Spleen (tissue), 11 donors: ENCODE measurements around the gene KRTAP21-3. TPM values are rescaled to one million over a fixed set of nuclear protein-coding genes. Genes with fewer than 3 reads are reported as not detected.

Source experiments
- DNase-seq: peaks from one replicate; pipeline ENCODE4 v3.0.0-alpha.2; 2020
- H3K27ac ChIP-seq, 8 donors: fragments of 200-600 bp; sonication (generic) in 7 of 8; 1 replicate in 4 of 8; 2 replicates in 4 of 8; pipeline versions ENCODE4 v1.5.0 to v1.8.0; 2016 to 2021; ENCODE audit warnings: inconsistent platforms in 4 of 8, mild to moderate bottlenecking in 4 of 8, moderate library complexity in 1 of 8
- H3K27me3 ChIP-seq, 7 donors: fragments of 200-600 bp; sonication (generic) in 6 of 7; replicated peaks in 1 of 7; 1 replicate in 4 of 7; 2 replicates in 3 of 7; pipeline versions ENCODE4 v1.5.0 to v1.8.0; 2016 to 2021; ENCODE audit warnings: inconsistent platforms in 3 of 7, mild to moderate bottlenecking in 1 of 7
- H3K36me3 ChIP-seq, 6 donors: fragments of 200-600 bp; sonication (generic) in 5 of 6; 1 replicate in 4 of 6; 2 replicates in 2 of 6; pipeline versions ENCODE4 v1.5.0 to v1.8.0; 2016 to 2021; ENCODE audit warnings: inconsistent platforms in 2 of 6
- H3K4me1 ChIP-seq, 6 donors: fragments of 200-600 bp; sonication (generic) in 5 of 6; 1 replicate in 3 of 6; 2 replicates in 3 of 6; pipeline versions ENCODE4 v1.5.0 to v1.8.0; 2016 to 2021; ENCODE audit warnings: inconsistent platforms in 3 of 6
- H3K4me3 ChIP-seq, 8 donors: fragments of 200-600 bp; sonication (generic) in 7 of 8; 1 replicate in 4 of 8; 2 replicates in 4 of 8; pipeline versions ENCODE4 v1.5.0 to v1.8.0; 2016 to 2021; ENCODE audit warnings: inconsistent platforms in 4 of 8, mild to moderate bottlenecking in 4 of 8, moderate library complexity in 2 of 8
- H3K9me3 ChIP-seq, 8 donors: fragments of 200-600 bp; sonication (generic) in 7 of 8; 1 replicate in 4 of 8; 2 replicates in 4 of 8; pipeline versions ENCODE4 v1.5.0 to v1.8.0; 2016 to 2021; ENCODE audit warnings: inconsistent platforms in 4 of 8
- CTCF ChIP-seq, 11 experiments: fragments of 200-600 bp in 7 of 11; fragments of 450-650 bp in 4 of 11; sonication (generic) in 4 of 11; IDR thresholded peaks in 8 of 11; conservative IDR thresholded peaks in 3 of 11; 1 replicate in 7 of 11; 2 replicates in 4 of 11; pipeline versions ENCODE4 v1.4.0 to v1.8.0; 2016 to 2021; ENCODE audit warnings: antibody characterized with exemption in 11 of 11, inconsistent platforms in 4 of 11, mild to moderate bottlenecking in 1 of 11
- POLR2A ChIP-seq, 3 donors: fragments of 450-650 bp; IDR thresholded peaks; one replicate each; pipeline ENCODE4 v1.5.1; 2017; ENCODE audit warnings: antibody characterized with exemption in 3 of 3, mild to moderate bottlenecking in 1 of 3
- POLR2AphosphoS5 ChIP-seq, 3 donors: sonication (generic); formaldehyde crosslinking; IDR thresholded peaks; one replicate each; pipeline ENCODE4 v1.5.1; 2017; ENCODE audit warnings: antibody characterized with exemption in 3 of 3
- WGBS, 5 donors: extraction: QIAGEN DNeasy Blood & Tissue Kit in 3 of 5; methylation state at CpG; one replicate each; pipeline versions ENCODE4 v1.1.5 to v1.1.7; 2013 to 2018; 5-methylcytosine and 5-hydroxymethylcytosine counted together
- intact Hi-C: fragments of 100-400 bp; cut with DNase I; formaldehyde crosslinking; loops from one replicate; pipeline ENCODE4 v1.15.0; 2023; ENCODE audit warnings: low total_unique reads
- polyA plus RNA-seq, 3 donors: library from polyadenylated mRNA; stranded (reverse); fragments of 200-250 nt; gene quantifications; one replicate each; pipeline ENCODE4 v1.2.1, GENCODE V29; 2013
- total RNA-seq, 7 donors: library from RNA; depleted of rRNA in 3 of 7; stranded (reverse); fragments of >200 nt in 3 of 7; fragmentation: NEBNext Ultra II Directional in 4 of 7; extraction: Animal tissue kit (Norgen Biotek cat#: 25700) in 4 of 7; gene quantifications; one replicate each; pipeline versions ENCODE4 v1.1.0 to v1.2.1, GENCODE V29; 2016 to 2021
- donor health status: healthy with polysubstance abuse.
- donor health status: DM: no; HTN: no; CAD: no; lungs with moderate emphysema.
- donor health status: DM: no; HTN: no; CAD: no.
- donor health status: Bipolar disorder and iron deficiency.
- donor health status: healthy.
- donor health status: DM: no; HTN: no; CAD: no.
- donor health status: DM: yes; HTN: yes; CAD: no.

The KRTAP21-3 gene
- total and polyA plus RNA-seq, 10 donors, result not detected

- intact Hi-C loops, result no loop called here
- H3K36me3 ChIP-seq, result no peaks in the 10 kb centered on the region
- H3K4me1 ChIP-seq, result no peaks in the 10 kb centered on the region
- DNase-seq, result no peak
- H3K9me3 ChIP-seq, result no peaks in the 10 kb centered on the region
- H3K4me3 ChIP-seq, result no peak within 1 kb of the TSS
- no peak for TF ChIP-seq CTCF (IDR thresholded peaks at IDR 0.05 in 8 of 11, conservative IDR thresholded peaks at IDR 0.05 in 3 of 11)
- no peak for TF ChIP-seq POLR2A (IDR thresholded peaks at IDR 0.05)
- no peak for TF ChIP-seq POLR2AphosphoS5 (IDR thresholded peaks at IDR 0.05)
- no peak within 1 kb of the TSS for H3K27ac ChIP-seq
- H3K27me3 ChIP-seq, result no peaks in the 10 kb centered on the region
These were observed 28.6 kb upstream of the KRTAP21-3 start, which contains the start of gene KRTAP21-2 for GRCh38 chr21:30747159-30747558. TSS of gene KRTAP21-2 (minus strand) at chr21:30747259. CDS start at chr21:30747202, 57 bp downstream.

GRCh38 chr21:30740462-30740861 lies 21.9 kb upstream of the KRTAP21-3 start:
- H3K27me3 ChIP-seq, result no peaks in the 10 kb centered on the region
- TF ChIP-seq CTCF (IDR thresholded peaks at IDR 0.05 in 8 of 11, conservative IDR thresholded peaks at IDR 0.05 in 3 of 11), result no peak
- TF ChIP-seq POLR2A (IDR thresholded peaks at IDR 0.05), result no peak
- no peak for TF ChIP-seq POLR2AphosphoS5 (IDR thresholded peaks at IDR 0.05)
- peaks cover 0 to 7% (median 0%) of the 10 kb centered on the region in 8 donors for H3K9me3 ChIP-seq
- no peak for DNase-seq
- H3K4me1 ChIP-seq, result no peaks in the 10 kb centered on the region
- intact Hi-C loops, result no loop called here
- H3K36me3 ChIP-seq, result no peaks in the 10 kb centered on the region
- WGBS, 5 donors, result 79 to 94% (median 87%) methylated on average over 2 of the region's 2 CpGs
- no peak overlapping the region for H3K27ac ChIP-seq
- H3K4me3 ChIP-seq, result no peak overlapping the region

- no peak for DNase-seq
- no peak overlapping the region for H3K4me3 ChIP-seq
- H3K4me1 ChIP-seq, result no peaks in the 10 kb centered on the region
- H3K27me3 ChIP-seq, result no peaks in the 10 kb centered on the region
- no peaks in the 10 kb centered on the region for H3K36me3 ChIP-seq
- no peak for TF ChIP-seq POLR2AphosphoS5 (IDR thresholded peaks at IDR 0.05)
- H3K9me3 ChIP-seq, result peaks cover 0 to 11% (median 0%) of the 10 kb centered on the region in 8 donors
- 69 to 80% (median 77%) methylated on average over 1 of the region's 1 CpG for WGBS, 5 donors
- H3K27ac ChIP-seq, result no peak overlapping the region
- intact Hi-C loops, result no loop called here
These were observed 14.4 kb upstream of the KRTAP21-3 start for GRCh38 chr21:30733026-30733425.

GRCh38 chr21:30726726-30727125 lies 8.1 kb upstream of the KRTAP21-3 start:
- TF ChIP-seq POLR2A (IDR thresholded peaks at IDR 0.05), result no peak
- no peak for TF ChIP-seq CTCF (IDR thresholded peaks at IDR 0.05 in 8 of 11, conservative IDR thresholded peaks at IDR 0.05 in 3 of 11)
- no peak for TF ChIP-seq POLR2AphosphoS5 (IDR thresholded peaks at IDR 0.05)
- Histone ChIP-seq H3K9me3 (peaks cover 0 to 22% (median 0%) of the 10 kb centered on the region in 8 donors), H3K27ac (no peak overlapping the region), H3K4me3 (no peak overlapping the region), H3K4me1 (no peaks in the 10 kb centered on the region), H3K36me3 (no peaks in the 10 kb centered on the region), H3K27me3 (no peaks in the 10 kb centered on the region)
- DNase-seq, result no peak
- WGBS, 5 donors, result 56 to 83% (median 69%) methylated on average over 1 of the region's 1 CpG
- intact Hi-C loops, result no loop called here

GRCh38 chr21:30719401-30719800 lies 824 bp upstream of the KRTAP21-3 start:
- no peaks in the 10 kb centered on the region for H3K4me1 ChIP-seq
- no peaks in the 10 kb centered on the region for H3K9me3 ChIP-seq
- TF ChIP-seq POLR2AphosphoS5 (IDR thresholded peaks at IDR 0.05), result no peak
- H3K4me3 ChIP-seq, result no peak overlapping the region
- no peak for DNase-seq
- intact Hi-C loops, result no loop called here
- H3K27ac ChIP-seq, result no peak overlapping the region
- WGBS, 5 donors, result 84 to 100% (median 87%) methylated on average over 1 of the region's 1 CpG
- H3K36me3 ChIP-seq, result no peaks in the 10 kb centered on the region
- H3K27me3 ChIP-seq, result no peaks in the 10 kb centered on the region
